HUES48 (cell line): ENCODE results near the gene TSGA10IP.

Source experiments
- H3K27ac ChIP-seq: one replicate; pipeline ENCODE4 v1.7.0; 2013; ENCODE audit warnings: low read depth, low read length, inconsistent platforms
- H3K27me3 ChIP-seq: 2 replicates; pipeline ENCODE4 v1.6.1; 2013; ENCODE audit warnings: mild to moderate bottlenecking, low read length; ENCODE audit not compliant: control insufficient read depth, insufficient read depth
- H3K36me3 ChIP-seq: 2 replicates; pipeline ENCODE4 v1.6.1; 2013; ENCODE audit warnings: low read length; ENCODE audit not compliant: control insufficient read depth, insufficient read depth
- H3K4me1 ChIP-seq: 2 replicates; pipeline ENCODE4 v1.6.1; 2013; ENCODE audit warnings: mild to moderate bottlenecking, low read length; ENCODE audit not compliant: control insufficient read depth, insufficient read depth
- H3K4me3 ChIP-seq: 2 replicates; pipeline ENCODE4 v1.5.1; 2013; ENCODE audit warnings: mild to moderate bottlenecking, low read depth, low read length
- H3K9ac ChIP-seq: 2 replicates; pipeline ENCODE4 v1.6.1; 2013; ENCODE audit warnings: mild to moderate bottlenecking, low read depth, low read length, moderate library complexity
- H3K9me3 ChIP-seq: 2 replicates; pipeline ENCODE4 v1.6.1; 2013; ENCODE audit warnings: low read length; ENCODE audit not compliant: control insufficient read depth, insufficient read depth

The TSGA10IP gene

DNA sequence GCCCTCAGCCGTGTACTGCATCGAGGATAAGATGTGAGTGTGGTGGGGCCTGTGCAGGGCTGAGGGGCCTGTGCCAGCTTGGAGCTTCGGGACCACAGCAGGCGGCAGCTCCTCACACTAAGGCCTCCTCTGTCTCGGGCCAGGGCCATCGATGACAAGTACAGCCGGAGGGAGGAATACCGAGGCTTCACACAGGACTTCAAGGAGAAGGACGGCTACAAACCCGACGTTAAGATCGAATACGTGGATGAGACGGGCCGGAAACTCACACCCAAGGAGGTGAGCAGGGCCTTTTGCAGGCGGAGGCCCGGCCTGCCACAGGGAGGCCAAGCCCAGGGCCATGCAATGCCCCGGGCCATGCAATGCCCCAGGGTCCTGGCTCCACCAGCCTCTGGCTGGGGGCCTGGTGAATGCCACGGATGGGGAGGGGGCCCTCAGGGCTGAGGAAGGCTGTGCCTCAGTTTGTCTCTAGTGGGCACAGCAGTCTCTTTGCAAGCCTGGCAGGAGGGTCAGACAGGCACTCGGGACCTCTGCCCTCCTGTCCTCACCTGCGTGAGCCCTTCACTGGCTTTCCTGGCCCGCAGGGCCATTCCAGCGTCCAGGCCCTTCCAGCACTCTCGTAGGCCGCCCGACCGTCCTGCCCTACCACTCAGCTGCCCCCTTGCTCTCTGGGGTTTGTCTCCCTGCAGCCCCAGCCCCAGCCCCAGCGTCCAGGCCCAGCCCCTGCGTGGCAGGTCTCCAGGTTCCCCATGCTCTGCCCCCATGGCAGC, 32.5 kb downstream of the TSGA10IP start:
- Histone ChIP-seq H3K4me1 (no peaks in the 10 kb centered on the region), H3K27me3 (no peaks in the 10 kb centered on the region), H3K4me3 (no peak overlapping the region), H3K27ac (no peak overlapping the region), H3K36me3 (peaks cover 49% of the 10 kb centered on the region), H3K9ac (no peak overlapping the region), H3K9me3 (no peaks in the 10 kb centered on the region)

DNA sequence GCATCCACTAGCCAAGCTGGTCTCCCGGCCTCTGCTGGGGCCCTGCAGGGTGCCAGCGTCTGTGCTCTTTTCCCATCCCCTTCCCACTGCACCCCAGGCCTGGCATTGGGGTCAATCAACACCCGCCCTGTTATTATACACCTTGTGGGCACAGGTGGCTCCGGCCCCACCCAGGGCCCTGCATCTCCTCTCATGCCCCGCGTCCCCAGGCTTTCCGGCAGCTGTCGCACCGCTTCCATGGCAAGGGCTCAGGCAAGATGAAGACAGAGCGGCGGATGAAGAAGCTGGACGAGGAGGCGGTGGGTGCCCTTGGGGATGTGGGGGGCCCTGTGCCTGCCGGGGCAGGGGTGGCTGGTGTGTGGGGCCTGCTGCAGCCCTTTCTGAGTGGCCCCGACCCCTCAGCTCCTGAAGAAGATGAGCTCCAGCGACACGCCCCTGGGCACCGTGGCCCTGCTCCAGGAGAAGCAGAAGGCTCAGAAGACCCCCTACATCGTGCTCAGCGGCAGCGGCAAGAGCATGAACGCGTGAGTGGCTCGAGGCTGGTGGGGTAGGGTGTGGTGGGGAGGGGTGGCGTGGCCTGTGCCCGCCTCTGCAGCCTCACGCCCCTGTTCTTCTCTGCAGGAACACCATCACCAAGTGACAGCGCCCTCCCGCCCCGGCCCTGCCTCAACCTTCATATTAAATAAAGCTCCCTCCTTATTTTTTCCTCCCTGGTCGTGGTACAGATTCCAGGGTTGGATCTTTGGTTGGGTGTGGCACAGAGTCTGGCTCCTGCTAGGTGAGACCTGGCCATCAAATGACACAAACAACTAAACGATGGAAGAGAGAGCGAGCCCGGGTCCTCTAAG, 33.3 kb downstream of the TSGA10IP start:
- H3K9ac ChIP-seq = no peak overlapping the region
- H3K9me3 ChIP-seq = no peaks in the 10 kb centered on the region
- H3K4me1 ChIP-seq = no peaks in the 10 kb centered on the region
- no peaks in the 10 kb centered on the region for H3K27me3 ChIP-seq
- H3K27ac ChIP-seq = no peak overlapping the region
- no peak overlapping the region for H3K4me3 ChIP-seq
- peaks cover 43% of the 10 kb centered on the region for H3K36me3 ChIP-seq

DNA sequence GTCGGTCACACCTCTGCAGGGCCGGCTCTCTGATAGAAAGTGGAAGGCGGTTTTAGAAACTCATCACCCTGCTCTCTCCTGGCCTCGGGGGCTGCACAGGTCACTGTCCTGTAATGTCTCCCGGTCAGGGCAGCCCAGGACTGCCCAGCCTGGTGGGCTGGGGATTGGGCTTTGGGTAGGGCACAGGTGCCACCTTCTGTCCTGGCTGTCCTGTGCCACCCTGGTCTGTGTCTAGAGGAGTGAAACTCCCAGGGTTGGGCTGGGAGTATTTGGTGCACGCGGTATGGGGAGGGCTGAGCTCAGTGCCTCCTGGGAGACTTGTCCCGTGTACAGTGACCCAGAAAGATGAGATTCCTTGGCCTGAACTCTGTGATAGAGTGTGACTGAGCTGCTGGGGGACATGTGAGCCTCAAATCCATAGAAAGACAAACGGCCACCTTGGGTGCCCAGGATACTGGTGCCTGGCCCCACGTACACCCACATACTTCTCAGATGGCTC, 34.0 kb downstream of the TSGA10IP start:
- Histone ChIP-seq H3K9me3 (no peaks in the 10 kb centered on the region), H3K4me1 (no peaks in the 10 kb centered on the region), H3K4me3 (no peak overlapping the region), H3K27me3 (no peaks in the 10 kb centered on the region), H3K9ac (no peak overlapping the region), H3K27ac (no peak overlapping the region), H3K36me3 (peaks cover 42% of the 10 kb centered on the region)

DNA sequence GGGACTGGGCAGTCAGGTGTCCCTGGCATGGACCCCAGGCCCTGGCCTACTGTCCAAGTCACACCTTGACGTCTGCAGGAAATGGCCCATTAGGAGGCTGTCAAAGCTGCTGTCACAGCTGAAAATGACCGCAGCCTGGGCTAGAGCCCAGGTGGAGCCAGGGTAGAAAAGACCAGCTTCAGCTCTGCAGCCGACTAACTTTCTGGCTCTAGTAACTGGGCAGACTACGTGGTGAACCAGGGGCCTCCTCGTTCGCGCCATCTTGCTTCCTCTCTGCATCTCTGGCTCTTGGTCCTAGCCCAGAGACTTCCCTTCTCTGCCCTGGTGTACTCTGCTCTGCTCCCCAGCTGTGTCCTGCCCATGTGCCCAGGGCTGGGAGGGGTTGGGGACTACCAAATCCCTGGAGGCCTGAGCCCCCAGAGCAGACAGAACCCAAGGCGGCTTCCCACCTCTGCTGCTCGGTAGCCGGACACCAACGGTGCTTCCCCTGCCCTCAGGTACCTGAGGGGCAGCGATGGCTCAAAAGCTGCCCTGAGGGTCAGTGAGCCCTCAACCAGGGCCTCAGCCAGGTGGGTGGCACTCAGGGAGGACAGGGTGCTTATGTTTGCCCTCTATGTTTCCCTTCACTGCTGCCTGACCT, 35.9 kb downstream of the TSGA10IP start:
- Histone ChIP-seq H3K36me3 (peaks cover 33% of the 10 kb centered on the region), H3K9me3 (no peaks in the 10 kb centered on the region), H3K27me3 (no peaks in the 10 kb centered on the region), H3K9ac (no peak overlapping the region), H3K27ac (no peak overlapping the region), H3K4me1 (no peaks in the 10 kb centered on the region), H3K4me3 (no peak overlapping the region)

DNA sequence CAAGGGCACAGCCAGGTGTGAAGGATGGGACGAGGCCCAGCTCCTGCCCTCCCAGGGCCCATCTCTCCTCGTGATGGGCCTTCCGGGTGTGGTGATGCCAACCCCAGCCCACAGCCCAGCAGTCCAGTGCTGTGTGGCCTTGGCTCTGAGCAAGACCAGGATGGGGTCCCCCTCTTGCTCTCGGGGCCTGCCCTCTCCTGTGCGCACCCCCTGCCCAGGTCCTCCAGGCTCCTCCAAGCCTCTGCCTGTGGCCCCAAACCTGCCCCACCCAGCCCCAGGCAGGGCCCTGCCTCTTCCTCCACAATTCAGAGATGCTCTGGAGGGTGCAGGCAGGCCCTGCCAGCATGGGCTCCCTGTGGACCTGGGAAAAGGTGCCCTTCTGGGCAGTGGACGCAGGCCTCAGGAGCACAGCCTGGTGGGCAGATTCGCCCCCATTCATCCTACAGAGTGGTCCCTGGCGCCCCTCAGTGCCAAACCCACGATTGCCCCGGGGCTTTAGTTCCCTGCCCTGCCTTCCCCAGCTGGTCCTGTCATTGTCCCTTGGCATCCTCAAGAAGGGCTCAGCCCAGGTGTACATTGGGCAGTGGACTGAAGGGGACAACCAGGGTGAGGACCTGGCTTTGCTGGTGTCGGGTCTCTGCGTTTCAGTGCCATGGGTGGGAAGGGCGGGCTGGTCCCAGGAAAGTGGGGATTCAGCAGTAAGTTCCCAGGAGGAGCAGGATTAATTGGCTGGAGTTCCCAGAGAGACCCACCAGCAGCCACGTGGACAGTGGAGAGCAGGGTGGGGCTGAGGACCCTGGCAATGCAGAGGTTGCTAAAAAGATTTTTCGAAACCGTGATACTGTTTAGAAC, 36.9 kb downstream of the TSGA10IP start:
- Histone ChIP-seq H3K4me1 (no peaks in the 10 kb centered on the region), H3K9me3 (no peaks in the 10 kb centered on the region), H3K4me3 (no peak overlapping the region), H3K27me3 (no peaks in the 10 kb centered on the region), H3K36me3 (peaks cover 23% of the 10 kb centered on the region), H3K27ac (no peak overlapping the region), H3K9ac (no peak overlapping the region)

DNA sequence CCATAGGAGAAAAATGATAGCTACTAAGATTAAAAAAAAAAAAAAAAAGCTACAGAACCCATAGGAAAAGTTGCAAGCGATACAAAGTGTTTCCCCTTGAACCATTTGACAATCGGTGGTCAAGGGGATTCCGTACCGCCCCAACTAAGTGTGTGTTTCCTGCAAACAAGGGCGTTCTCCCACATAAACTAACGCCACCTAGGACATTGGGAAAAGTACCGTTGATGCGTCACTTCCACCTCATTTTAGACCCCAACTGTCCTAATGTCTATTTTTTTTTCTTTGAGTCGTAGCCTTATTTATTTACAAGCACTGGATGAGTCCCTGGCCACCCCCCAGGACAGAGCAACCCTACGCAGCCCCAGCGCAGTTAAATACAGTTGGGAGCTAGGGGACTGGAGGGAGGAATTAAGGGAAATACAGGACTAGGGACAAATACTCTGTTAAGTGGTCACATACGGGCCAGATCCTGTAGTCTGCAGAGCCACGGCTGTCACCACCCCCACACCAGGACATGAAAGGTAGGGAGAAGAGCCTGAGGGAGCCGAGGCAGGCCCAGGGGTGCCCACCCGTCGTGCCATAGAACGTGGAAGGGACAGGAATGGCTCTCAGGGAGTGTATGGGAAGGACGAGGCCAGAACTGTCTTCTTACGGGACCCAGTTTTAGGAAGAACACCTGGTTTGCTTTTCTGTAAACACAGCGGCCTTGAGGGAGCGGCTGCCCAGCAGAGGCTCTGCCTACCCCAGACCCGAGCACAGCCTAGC, 37.7 kb downstream of the TSGA10IP start:
- H3K9ac ChIP-seq = no peak overlapping the region
- H3K36me3 ChIP-seq = peaks cover 15% of the 10 kb centered on the region
- no peaks in the 10 kb centered on the region for H3K27me3 ChIP-seq
- H3K27ac ChIP-seq = no peak overlapping the region
- no peaks in the 10 kb centered on the region for H3K4me1 ChIP-seq
- no peak overlapping the region for H3K4me3 ChIP-seq
- no peaks in the 10 kb centered on the region for H3K9me3 ChIP-seq

DNA sequence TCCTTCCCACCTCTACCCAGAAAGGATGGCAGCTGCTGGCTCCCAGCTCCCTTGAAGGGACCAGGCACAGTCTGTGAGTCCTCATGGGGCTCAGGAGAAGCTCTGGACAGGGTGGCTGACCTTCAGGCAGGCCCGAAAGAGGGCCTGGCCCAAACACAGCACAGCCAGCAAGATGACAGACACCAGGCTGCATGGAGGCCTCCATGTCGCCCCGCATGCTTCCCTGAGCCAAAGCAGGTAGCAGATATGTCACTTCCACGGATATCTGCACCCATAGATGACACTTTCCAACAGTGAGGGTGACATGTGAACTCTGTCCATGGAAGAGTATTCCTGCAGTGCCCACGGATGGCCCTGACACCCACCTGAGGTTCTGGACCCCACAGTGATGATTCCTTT, 38.3 kb downstream of the TSGA10IP start:
- Histone ChIP-seq H3K36me3 (peaks cover 10% of the 10 kb centered on the region), H3K9me3 (no peaks in the 10 kb centered on the region), H3K27ac (no peak overlapping the region), H3K4me3 (no peak overlapping the region), H3K27me3 (no peaks in the 10 kb centered on the region), H3K9ac (no peak overlapping the region), H3K4me1 (no peaks in the 10 kb centered on the region)

DNA sequence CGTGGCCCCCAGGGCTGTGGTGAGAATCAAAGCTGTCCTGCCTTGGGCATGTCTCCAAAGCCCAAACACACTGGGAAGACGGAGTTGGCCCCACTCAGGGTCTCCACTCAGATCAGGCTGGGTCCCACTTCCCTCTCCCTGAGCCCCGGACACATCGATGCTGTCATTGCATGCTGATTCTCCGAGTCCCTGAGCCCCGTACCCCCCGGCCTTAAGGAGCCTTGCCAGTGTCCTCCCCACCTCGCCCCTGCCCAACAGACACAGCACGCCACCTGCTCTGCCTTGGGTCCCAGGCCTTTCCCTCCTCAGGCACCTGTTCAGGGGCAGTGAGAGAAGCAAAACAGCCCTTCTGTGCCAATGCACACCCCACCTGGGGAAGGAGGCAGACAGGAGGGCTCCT, 42.1 kb downstream of the TSGA10IP start:
- Histone ChIP-seq H3K4me3 (no peak overlapping the region), H3K9ac (no peak overlapping the region), H3K9me3 (no peaks in the 10 kb centered on the region), H3K4me1 (no peaks in the 10 kb centered on the region), H3K36me3 (no peaks in the 10 kb centered on the region), H3K27ac (no peak overlapping the region), H3K27me3 (no peaks in the 10 kb centered on the region)

DNA sequence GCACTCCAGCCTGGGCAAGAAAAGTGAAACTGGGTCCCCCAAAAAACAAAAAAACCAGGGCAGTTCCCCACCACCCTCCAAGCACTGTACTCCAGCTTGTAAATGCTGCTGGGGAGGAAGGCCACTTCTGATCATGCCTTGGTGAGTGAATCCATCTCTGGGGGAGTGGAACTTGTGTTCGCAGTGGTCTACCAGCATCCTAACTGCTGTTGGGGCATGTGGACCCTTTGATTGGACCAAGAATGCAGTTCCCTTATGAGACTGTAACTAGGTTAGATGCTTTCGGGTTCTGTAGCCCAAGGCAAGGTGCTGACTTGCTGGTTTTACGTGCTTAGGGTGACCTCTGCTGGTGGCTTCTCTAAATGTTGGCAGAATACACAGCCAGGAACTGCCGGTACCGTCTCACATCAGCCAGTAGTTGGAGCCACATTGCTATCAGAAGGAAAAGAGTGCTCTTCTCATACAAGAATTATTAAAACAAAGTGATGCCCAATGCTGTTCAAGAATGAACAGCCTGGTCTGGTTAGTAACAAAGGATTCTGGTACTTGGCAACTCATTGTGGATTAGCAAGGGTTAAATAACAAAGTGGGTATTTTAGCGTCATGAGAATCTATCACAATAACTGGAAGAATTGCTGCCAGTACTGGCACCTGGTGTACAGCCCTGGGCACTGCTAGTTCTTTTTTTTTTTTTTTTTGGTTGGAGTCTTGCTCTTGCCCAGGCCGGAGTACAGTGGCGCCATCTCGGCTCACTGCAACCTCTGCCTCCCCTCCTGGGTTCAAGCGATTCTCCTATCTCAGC, 43.7 kb downstream of the TSGA10IP start:
- no peaks in the 10 kb centered on the region for H3K9me3 ChIP-seq
- no peak overlapping the region for H3K27ac ChIP-seq
- no peak overlapping the region for H3K4me3 ChIP-seq

More for the DNA sequence above, 43.7 kb downstream of the TSGA10IP start:
- H3K36me3 ChIP-seq = no peaks in the 10 kb centered on the region
- H3K4me1 ChIP-seq = no peaks in the 10 kb centered on the region
- H3K27me3 ChIP-seq = no peaks in the 10 kb centered on the region
- no peak overlapping the region for H3K9ac ChIP-seq
